NT2/D1 (cell line): Measurements from ENCODE around the gene THBS2.

ENCODE experiments used
- YY1 ChIP-seq: IDR thresholded peaks from 2 replicates; pipeline ENCODE4 v1.6.1; 2011; ENCODE audit not compliant: insufficient read length, insufficient read depth
- ZNF274 ChIP-seq: IDR thresholded peaks from 2 replicates; pipeline ENCODE4 v1.6.1; 2011; ENCODE audit warnings: mild to moderate bottlenecking, low read depth, low read length

DNA sequence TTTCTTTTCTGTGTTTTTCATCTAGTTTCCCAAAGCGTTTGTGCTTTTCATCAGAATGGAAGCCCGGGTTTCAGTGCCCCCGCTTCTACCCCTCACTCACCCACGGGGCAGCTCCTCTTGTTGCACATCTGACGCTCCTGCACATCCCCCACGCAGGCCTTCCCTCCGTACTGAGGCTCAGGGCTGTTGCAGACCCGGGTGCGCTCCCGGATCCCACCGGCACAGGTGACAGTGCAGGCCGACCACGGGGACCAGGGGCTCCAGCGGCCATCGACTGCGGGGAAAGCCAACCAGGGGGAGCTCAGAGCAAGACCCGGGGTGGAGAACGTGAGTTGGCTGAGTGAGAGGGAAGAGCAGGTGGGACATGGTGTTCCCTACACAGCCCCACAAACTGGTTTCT lies 19.0 kb downstream of the THBS2 start:
- TF ChIP-seq ZNF274 (no peak), YY1 (no peak)
